Ectodermal cell (in vitro differentiated cells): ENCODE data around the gene LARGE1.

ENCODE experiments used
- H3K27ac ChIP-seq: 2 replicates; pipeline ENCODE4 v1.7.0; 2013; ENCODE audit warnings: mild to moderate bottlenecking, low read depth, low read length; ENCODE audit not compliant: insufficient read depth, poor library complexity, severe bottlenecking
- H3K27me3 ChIP-seq: 2 replicates; pipeline ENCODE4 v1.7.0; 2013; ENCODE audit warnings: mild to moderate bottlenecking, low read length; ENCODE audit not compliant: insufficient read depth, control insufficient read depth, poor library complexity, severe bottlenecking
- H3K36me3 ChIP-seq: one replicate; pipeline ENCODE4 v1.7.0; 2013; ENCODE audit warnings: low read length; ENCODE audit not compliant: control insufficient read depth, insufficient read depth
- H3K4me1 ChIP-seq: one replicate; pipeline ENCODE4 v1.7.0; 2013; ENCODE audit warnings: low read length; ENCODE audit not compliant: control insufficient read depth, insufficient read depth
- H3K4me3 ChIP-seq: 2 replicates; pipeline ENCODE4 v1.7.0; 2013; ENCODE audit warnings: low read depth, low read length, control low read depth; ENCODE audit not compliant: insufficient read depth
- H3K9me3 ChIP-seq: 2 replicates; pipeline ENCODE4 v1.7.0; 2013; ENCODE audit warnings: mild to moderate bottlenecking, low read length, moderate library complexity; ENCODE audit not compliant: control insufficient read depth
- WGBS, 2 experiments: methylation state at CpG; one replicate each; pipeline ENCODE4 v1.1.7; 2013; ENCODE audit warnings: missing lambda C conversion rate in 2 of 2; 5-methylcytosine and 5-hydroxymethylcytosine counted together

LARGE1 gene

DNA sequence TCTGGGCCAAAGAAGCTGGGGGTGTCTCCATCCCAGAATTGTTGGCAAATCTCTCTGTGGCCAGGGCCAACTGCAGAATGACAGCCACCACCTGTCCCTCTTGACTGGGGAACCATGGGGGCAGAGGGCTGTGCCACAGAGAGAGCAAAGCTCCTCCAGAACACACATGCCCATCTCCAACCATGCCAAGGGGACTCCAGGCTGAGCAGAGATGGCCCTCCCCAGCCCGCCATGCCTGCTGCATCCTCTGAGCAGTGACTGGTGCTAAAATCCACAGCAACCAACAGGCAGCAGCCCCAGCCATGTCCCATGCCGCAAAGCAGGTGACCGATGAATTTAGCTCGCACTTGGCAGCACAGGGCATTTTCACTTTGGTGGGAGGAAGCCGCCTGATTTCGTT lies 45.0 kb downstream of the LARGE1 start:
- H3K27me3 ChIP-seq, result no peaks in the 10 kb centered on the region
- no peaks in the 10 kb centered on the region for H3K9me3 ChIP-seq
- H3K4me1 ChIP-seq, result peaks cover 6% of the 10 kb centered on the region
- H3K27ac ChIP-seq, result no peak overlapping the region
- H3K4me3 ChIP-seq, result no peak overlapping the region
- no peaks in the 10 kb centered on the region for H3K36me3 ChIP-seq
- 91 to 93% methylated on average over 6 of the region's 6 CpGs for WGBS, 2 experiments

DNA sequence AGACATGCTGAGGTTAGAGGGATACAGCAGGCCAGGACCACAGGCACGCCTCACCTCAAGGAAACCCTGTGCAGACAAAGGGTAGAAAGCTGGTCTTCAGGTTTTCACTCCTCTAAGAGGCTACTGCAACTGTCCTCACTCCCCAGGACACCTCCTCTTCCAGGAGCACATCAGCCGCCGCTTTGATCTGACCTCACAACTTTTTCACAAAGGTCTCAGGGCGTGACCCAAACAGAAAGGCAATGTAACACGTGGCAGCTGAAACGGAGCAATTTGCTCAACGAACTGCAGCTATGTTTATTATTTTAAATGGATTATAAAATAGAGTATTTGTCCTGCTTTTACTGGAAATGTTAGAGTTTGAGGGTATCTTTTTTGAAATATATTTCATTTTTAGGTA lies 46.1 kb downstream of the LARGE1 start:
- Histone ChIP-seq H3K9me3 (no peaks in the 10 kb centered on the region), H3K27me3 (no peaks in the 10 kb centered on the region), H3K4me1 (peaks cover 6% of the 10 kb centered on the region), H3K36me3 (no peaks in the 10 kb centered on the region), H3K27ac (no peak overlapping the region), H3K4me3 (no peak overlapping the region)
- WGBS, 2 experiments, result 50 to 54% methylated on average over 7 of the region's 7 CpGs

DNA sequence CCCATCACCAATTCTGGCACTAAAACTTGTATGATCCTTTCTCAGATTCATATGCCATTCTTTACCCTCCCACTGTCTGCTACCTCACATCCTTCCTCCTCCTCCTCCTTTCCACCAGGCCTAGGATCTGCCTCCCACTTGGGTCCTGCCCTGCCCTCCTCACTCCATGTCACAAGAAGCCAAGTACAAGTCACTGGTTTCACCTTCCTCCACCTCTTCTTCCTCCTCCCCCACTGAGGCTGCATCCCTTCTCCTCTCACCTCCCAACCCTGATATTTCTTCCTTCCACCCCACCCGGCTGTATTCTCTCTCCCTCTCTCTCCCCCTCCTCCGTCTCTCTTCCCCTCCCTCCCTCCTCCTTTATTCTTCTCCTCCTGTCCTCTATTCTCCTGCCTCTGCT lies 46.6 kb downstream of the LARGE1 start:
- H3K27me3 ChIP-seq, result no peaks in the 10 kb centered on the region
- no peak overlapping the region for H3K4me3 ChIP-seq
- no peaks in the 10 kb centered on the region for H3K9me3 ChIP-seq
- H3K27ac ChIP-seq, result no peak overlapping the region
- H3K4me1 ChIP-seq, result peaks cover 6% of the 10 kb centered on the region
- no peaks in the 10 kb centered on the region for H3K36me3 ChIP-seq
- 56 to 61% methylated on average over 2 of the region's 2 CpGs for WGBS, 2 experiments

GRCh38 chr22:33873186-33873585 lies 47.1 kb downstream of the LARGE1 start:
- no peak overlapping the region for H3K27ac ChIP-seq
- H3K27me3 ChIP-seq, result no peaks in the 10 kb centered on the region
- no peaks in the 10 kb centered on the region for H3K9me3 ChIP-seq
- 75 to 76% methylated on average over 14 of the region's 14 CpGs for WGBS, 2 experiments
- H3K36me3 ChIP-seq, result no peaks in the 10 kb centered on the region
- no peak overlapping the region for H3K4me3 ChIP-seq
- peaks cover 6% of the 10 kb centered on the region for H3K4me1 ChIP-seq

DNA sequence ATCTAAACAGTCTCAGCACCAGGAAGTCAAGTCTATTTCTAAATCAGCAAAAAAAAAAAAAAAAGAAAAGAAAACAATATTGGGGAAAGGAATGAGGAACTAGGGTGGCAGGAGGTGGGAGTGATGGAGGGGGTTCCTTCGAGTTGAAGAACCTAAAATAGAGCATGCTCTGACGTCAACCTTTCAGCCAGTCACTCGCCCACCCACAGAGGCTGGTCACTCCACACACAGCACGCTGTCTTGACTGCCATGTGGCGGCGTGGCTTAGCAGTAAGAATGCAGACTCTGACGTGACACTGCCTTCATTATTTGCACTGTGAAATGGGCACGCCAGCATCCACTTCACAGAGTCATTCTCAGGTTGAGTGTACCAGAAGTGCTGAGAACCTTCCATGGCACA lies 48.3 kb downstream of the LARGE1 start:
- Histone ChIP-seq H3K4me1 (peaks cover 6% of the 10 kb centered on the region), H3K27me3 (no peaks in the 10 kb centered on the region), H3K4me3 (no peak overlapping the region), H3K36me3 (no peaks in the 10 kb centered on the region), H3K9me3 (no peaks in the 10 kb centered on the region), H3K27ac (no peak overlapping the region)
- WGBS, 2 experiments, result 90 to 92% methylated on average over 8 of the region's 8 CpGs

- H3K27me3 ChIP-seq, result no peaks in the 10 kb centered on the region
- no peak overlapping the region for H3K27ac ChIP-seq
- WGBS, 2 experiments, result 93 to 97% methylated on average over 2 of the region's 2 CpGs
- H3K4me3 ChIP-seq, result no peak overlapping the region
- H3K36me3 ChIP-seq, result no peaks in the 10 kb centered on the region
- H3K4me1 ChIP-seq, result no peaks in the 10 kb centered on the region
- H3K9me3 ChIP-seq, result no peaks in the 10 kb centered on the region
Observed at GRCh38 chr22:33869946-33870345, 50.3 kb downstream of the LARGE1 start.

DNA sequence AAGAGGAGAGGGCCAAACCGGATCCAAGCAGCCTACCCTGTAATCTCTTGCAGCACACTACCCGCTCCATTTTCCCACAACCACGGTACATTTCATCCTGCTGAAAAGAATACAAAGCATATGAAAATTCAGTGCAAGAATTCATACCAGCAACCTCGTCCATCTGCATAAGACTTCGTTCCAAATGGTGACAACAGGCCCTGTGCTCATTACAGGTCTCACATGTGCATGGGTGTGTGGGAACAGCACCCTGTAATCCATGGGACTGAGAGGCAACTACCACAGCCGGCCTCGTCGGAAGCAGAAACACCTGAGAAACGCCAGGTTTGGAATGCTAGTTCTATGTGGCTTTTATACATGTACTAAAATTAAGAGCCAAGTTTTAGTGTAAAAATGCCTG lies 52.3 kb downstream of the LARGE1 start:
- Histone ChIP-seq H3K4me3 (no peak overlapping the region), H3K36me3 (no peaks in the 10 kb centered on the region), H3K27ac (no peak overlapping the region), H3K4me1 (no peaks in the 10 kb centered on the region), H3K9me3 (no peaks in the 10 kb centered on the region), H3K27me3 (no peaks in the 10 kb centered on the region)
- WGBS, 2 experiments, result 94 to 97% methylated on average over 9 of the region's 9 CpGs

DNA sequence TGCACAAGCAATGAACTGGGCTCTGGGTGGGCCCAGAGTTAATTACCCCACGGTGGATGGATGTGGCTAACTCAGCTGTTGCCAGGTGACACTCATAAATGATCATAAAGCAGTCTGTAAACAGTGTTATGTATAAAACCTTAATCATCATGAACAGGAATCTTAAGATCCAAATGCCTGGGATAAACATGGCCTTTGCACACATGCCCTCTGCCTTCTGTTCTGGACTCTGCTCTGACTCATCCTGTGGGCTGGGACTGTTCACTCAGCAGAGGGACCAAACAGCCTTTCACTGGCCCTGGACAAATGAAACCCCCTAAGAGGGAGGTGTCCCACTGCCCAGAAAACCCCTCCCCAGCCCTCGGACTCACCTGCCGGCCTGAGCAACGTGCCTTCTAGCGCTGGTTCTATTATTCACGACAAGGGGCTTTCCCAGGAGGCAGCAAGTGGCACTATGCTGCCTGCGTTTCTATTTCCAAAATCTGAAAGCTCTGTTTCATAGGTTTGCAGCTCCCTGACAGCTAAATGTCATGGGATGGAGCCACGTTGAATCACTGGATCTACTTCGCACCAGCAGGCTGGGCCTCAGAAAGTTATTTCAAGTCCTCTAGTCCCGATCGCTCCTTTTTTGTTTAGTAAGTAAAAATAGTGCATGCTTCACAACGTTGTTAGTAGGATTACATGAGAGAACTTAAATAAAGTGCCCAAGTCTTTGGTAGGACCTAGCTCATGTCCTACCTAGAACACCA lies 53.0 kb downstream of the LARGE1 start:
- H3K36me3 ChIP-seq, result no peaks in the 10 kb centered on the region
- no peak overlapping the region for H3K4me3 ChIP-seq
- H3K9me3 ChIP-seq, result no peaks in the 10 kb centered on the region
- 91% methylated on average over 12 of the region's 12 CpGs for WGBS, 2 experiments
- H3K27ac ChIP-seq, result no peak overlapping the region
- no peaks in the 10 kb centered on the region for H3K27me3 ChIP-seq
- no peaks in the 10 kb centered on the region for H3K4me1 ChIP-seq

DNA sequence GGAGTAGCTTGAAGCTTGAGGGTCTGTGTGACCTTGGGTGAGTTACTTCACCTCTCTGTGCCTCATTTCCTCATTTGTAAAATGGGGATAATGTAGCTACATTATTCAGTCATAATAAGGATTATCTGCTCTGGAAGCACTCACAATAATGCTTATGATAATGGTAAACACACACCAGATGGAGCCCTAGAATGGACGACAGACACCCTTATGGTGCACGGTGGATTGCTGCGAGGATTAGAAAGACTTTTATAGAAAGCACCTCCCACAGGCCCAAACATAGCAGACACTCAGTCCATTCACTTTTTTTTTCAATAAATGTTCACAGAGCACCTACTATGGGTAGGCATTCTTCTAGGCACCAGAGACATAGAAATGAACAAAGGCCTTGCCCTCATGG lies 53.8 kb downstream of the LARGE1 start:
- H3K27ac ChIP-seq, result no peak overlapping the region
- WGBS, 2 experiments, result 95 to 100% methylated on average over 3 of the region's 3 CpGs
- H3K4me1 ChIP-seq, result no peaks in the 10 kb centered on the region
- H3K27me3 ChIP-seq, result no peaks in the 10 kb centered on the region
- H3K36me3 ChIP-seq, result no peaks in the 10 kb centered on the region
- no peak overlapping the region for H3K4me3 ChIP-seq
- H3K9me3 ChIP-seq, result no peaks in the 10 kb centered on the region

GRCh38 chr22:33865996-33866395 lies 54.3 kb downstream of the LARGE1 start:
- Histone ChIP-seq H3K27me3 (no peaks in the 10 kb centered on the region), H3K27ac (no peak overlapping the region), H3K4me1 (no peaks in the 10 kb centered on the region), H3K36me3 (no peaks in the 10 kb centered on the region), H3K4me3 (no peak overlapping the region), H3K9me3 (no peaks in the 10 kb centered on the region)
- 86 to 90% methylated on average over 1 of the region's 1 CpG for WGBS, 2 experiments

DNA sequence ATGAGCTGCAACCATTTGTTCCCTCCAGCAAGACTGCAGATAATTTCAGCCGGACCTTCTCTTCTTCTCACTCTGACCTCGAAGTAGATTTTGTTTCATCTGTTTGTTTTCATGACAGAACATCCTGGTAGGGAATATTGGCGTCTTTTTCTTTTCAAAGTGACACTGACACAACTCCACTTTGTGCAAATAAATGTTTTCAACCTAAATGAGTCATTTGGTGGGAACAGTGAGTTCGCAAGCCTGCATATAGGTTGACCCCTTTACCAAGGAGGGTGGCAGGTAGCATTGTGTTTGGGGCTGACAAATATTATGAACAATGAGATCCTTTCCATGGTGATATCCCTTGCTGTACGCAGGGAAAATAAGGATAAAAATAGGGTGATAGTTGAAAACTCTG lies 55.0 kb downstream of the LARGE1 start:
- H3K4me1 ChIP-seq, result no peaks in the 10 kb centered on the region
- no peak overlapping the region for H3K27ac ChIP-seq
- H3K36me3 ChIP-seq, result no peaks in the 10 kb centered on the region
- H3K4me3 ChIP-seq, result no peak overlapping the region
- H3K27me3 ChIP-seq, result no peaks in the 10 kb centered on the region
- no peaks in the 10 kb centered on the region for H3K9me3 ChIP-seq
- 92 to 95% methylated on average over 5 of the region's 5 CpGs for WGBS, 2 experiments
